Calu3 (cell line): Measurements from ENCODE around the gene ARHGAP15. TPM values are rescaled to one million over a fixed set of nuclear protein-coding genes. Genes with fewer than 3 reads are reported as not detected.

Experiments used
- BruUV-seq: library from RNA; stranded (reverse); fragments of 400-500 nt; replicated peaks from 2 replicates; lab custom pipeline; 2021; lab: Mats Ljungman, UMichigan
- CTCF ChIA-PET: fragments of 300-600 bp; sonication (Branson Sonifier 250); formaldehyde crosslinking; loops from one replicate; lab custom pipeline; 2022; ENCODE audit warnings: antibody characterized with exemption; lab: Charles Lee
- DNase-seq: peaks from one replicate; pipeline ENCODE4 v3.0.0; 2022
- H3K27ac Mint-ChIP-seq: one replicate; pipeline ENCODE4 v1.8.0; 2022; ENCODE audit warnings: mixed read lengths; ENCODE audit not compliant: unreplicated experiment
- H3K27me3 Mint-ChIP-seq: one replicate; pipeline ENCODE4 v1.8.0; 2022; ENCODE audit warnings: mixed read lengths; ENCODE audit not compliant: unreplicated experiment
- H3K36me3 Mint-ChIP-seq: one replicate; pipeline ENCODE4 v1.8.0; 2022; ENCODE audit warnings: mild to moderate bottlenecking, moderate library complexity, mixed read lengths; ENCODE audit not compliant: insufficient read depth, unreplicated experiment
- H3K4me1 Mint-ChIP-seq: one replicate; pipeline ENCODE4 v1.8.0; 2022; ENCODE audit warnings: mild to moderate bottlenecking, low read depth, mixed read lengths; ENCODE audit not compliant: unreplicated experiment
- H3K4me3 Mint-ChIP-seq: one replicate; pipeline ENCODE4 v1.8.0; 2022; ENCODE audit warnings: mild to moderate bottlenecking, low read depth, moderate library complexity, mixed read lengths; ENCODE audit not compliant: unreplicated experiment
- H3K9me3 Mint-ChIP-seq: one replicate; pipeline ENCODE4 v1.8.0; 2022; ENCODE audit warnings: low read depth, mixed read lengths; ENCODE audit not compliant: unreplicated experiment
- intact Hi-C: fragments of 100-400 bp; cut with micrococcal nuclease; formaldehyde crosslinking; loops from one replicate; pipeline ENCODE4 v1.10.0; 2022; ENCODE audit not compliant: unreplicated experiment
- total RNA-seq: library from RNA; stranded (reverse); gene quantifications from 2 replicates; pipeline ENCODE4 v1.2.3, GENCODE V29; 2022
- TF ChIP-seq, protein P1 (sequence below): fragments of 200-600 bp; IDR thresholded peaks from one replicate; pipeline ENCODE4 v1.8.0; 2022; ENCODE audit warnings: antibody characterized with exemption; ENCODE audit not compliant: unreplicated experiment

The ARHGAP15 gene
- total RNA-seq, 1 experiment from 2014 or later = not detected

DNA sequence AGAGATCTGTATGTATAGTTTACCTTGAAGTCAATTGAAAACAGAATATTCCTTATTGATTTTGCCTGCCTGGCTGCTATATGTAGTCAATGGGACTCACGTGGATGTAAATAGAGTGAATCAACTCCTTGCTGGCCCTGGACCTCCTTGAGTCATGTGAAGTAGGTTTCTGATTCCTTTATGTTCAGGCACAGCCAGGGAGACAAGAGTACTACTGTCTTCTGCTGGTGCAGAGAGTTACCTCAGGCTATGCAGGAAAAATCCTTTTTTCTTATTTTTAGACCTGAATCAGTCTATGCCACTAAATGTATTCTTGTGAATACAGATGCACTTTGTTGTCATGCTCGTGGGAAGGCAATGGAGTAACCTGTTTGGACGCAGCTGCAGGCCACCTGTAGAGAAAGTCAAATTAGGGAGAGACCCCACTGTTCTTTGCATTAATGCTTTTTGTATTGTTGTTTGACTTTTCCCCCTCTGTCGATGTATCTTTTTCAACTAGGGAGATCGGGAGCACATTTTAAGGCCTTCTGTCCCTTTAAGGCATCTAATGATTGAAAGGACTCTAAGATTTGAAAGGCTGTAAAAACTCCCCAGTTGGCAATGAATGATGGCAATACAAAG lies 473.9 kb downstream of the ARHGAP15 start:
- no peak for DNase-seq
- no peak overlapping the region for H3K27ac Mint-ChIP-seq
- BruUV-seq = no TSS peak
- TF ChIP-seq, protein P1, sequence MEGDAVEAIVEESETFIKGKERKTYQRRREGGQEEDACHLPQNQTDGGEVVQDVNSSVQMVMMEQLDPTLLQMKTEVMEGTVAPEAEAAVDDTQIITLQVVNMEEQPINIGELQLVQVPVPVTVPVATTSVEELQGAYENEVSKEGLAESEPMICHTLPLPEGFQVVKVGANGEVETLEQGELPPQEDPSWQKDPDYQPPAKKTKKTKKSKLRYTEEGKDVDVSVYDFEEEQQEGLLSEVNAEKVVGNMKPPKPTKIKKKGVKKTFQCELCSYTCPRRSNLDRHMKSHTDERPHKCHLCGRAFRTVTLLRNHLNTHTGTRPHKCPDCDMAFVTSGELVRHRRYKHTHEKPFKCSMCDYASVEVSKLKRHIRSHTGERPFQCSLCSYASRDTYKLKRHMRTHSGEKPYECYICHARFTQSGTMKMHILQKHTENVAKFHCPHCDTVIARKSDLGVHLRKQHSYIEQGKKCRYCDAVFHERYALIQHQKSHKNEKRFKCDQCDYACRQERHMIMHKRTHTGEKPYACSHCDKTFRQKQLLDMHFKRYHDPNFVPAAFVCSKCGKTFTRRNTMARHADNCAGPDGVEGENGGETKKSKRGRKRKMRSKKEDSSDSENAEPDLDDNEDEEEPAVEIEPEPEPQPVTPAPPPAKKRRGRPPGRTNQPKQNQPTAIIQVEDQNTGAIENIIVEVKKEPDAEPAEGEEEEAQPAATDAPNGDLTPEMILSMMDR = no peak
- CTCF ChIA-PET = no interaction called here
- no peaks in the 10 kb centered on the region for H3K9me3 Mint-ChIP-seq
- no peaks in the 10 kb centered on the region for H3K36me3 Mint-ChIP-seq
- H3K4me3 Mint-ChIP-seq = no peak overlapping the region
- intact Hi-C loops = no loop called here
- H3K4me1 Mint-ChIP-seq = no peaks in the 10 kb centered on the region
- H3K27me3 Mint-ChIP-seq = no peaks in the 10 kb centered on the region

DNA sequence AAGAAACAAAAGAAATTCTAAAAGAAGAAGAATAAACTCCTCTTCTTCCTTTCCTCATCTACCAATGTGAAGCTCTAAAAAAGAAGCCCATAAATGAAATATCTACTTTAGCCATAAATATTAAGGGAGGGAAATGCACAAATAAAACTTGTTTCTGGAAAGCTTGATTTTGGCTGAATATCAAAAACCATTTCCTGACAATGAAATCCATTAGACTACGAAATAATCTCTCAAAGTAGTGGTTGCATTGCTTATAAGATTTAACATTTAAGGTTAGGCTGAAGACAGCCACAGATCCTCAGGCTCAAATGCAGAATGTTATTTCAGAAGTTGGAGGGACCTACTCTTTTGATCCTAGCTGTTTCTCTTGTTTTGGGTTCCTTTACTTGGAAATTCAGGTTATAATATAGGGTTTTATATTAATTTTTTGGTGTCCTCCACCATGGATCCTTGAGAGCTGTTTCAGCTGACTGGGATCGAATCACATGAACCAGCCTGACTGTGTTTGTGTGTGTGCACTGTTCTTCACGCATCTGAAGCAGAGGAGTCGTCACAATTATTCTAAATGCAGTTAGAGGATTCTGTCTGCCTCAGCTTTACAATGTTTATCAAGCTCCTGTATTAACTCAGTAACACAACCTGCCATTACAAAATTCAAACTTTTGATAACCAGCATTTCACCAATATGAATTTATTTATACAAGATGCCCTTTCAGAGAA lies 474.8 kb downstream of the ARHGAP15 start:
- BruUV-seq = no TSS peak
- Mint-ChIP-seq H3K4me1 (no peaks in the 10 kb centered on the region), H3K27ac (no peak overlapping the region), H3K9me3 (no peaks in the 10 kb centered on the region), H3K36me3 (no peaks in the 10 kb centered on the region), H3K4me3 (no peak overlapping the region), H3K27me3 (no peaks in the 10 kb centered on the region)
- no peak for DNase-seq
- TF ChIP-seq, protein P1 = no peak
- CTCF ChIA-PET = no interaction called here
- intact Hi-C loops = no loop called here

DNA sequence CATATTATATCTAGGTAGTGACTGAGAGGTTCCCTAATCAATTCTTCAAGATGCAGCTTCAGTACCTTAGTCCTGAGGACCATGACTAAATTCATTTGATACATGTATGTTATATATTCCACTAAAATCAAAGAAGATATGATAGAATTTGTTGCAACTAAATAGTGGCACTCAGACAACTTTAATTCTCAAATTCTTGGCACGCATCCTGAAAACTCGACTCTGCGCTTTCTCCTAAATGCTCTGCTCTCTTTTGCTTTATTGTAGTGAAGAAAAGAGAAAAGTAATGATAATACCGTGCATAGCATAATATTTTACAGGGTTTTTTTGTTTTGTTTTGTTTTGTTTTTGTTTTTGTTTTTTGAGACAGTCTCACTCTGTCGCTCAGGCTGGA lies 475.3 kb downstream of the ARHGAP15 start:
- no peaks in the 10 kb centered on the region for H3K9me3 Mint-ChIP-seq
- TF ChIP-seq, protein P1 = no peak
- CTCF ChIA-PET = no interaction called here
- no peak for DNase-seq
- H3K4me3 Mint-ChIP-seq = no peak overlapping the region
- no peaks in the 10 kb centered on the region for H3K27me3 Mint-ChIP-seq
- intact Hi-C loops = no loop called here
- H3K4me1 Mint-ChIP-seq = no peaks in the 10 kb centered on the region
- no TSS peak for BruUV-seq
- no peaks in the 10 kb centered on the region for H3K36me3 Mint-ChIP-seq
- no peak overlapping the region for H3K27ac Mint-ChIP-seq

DNA sequence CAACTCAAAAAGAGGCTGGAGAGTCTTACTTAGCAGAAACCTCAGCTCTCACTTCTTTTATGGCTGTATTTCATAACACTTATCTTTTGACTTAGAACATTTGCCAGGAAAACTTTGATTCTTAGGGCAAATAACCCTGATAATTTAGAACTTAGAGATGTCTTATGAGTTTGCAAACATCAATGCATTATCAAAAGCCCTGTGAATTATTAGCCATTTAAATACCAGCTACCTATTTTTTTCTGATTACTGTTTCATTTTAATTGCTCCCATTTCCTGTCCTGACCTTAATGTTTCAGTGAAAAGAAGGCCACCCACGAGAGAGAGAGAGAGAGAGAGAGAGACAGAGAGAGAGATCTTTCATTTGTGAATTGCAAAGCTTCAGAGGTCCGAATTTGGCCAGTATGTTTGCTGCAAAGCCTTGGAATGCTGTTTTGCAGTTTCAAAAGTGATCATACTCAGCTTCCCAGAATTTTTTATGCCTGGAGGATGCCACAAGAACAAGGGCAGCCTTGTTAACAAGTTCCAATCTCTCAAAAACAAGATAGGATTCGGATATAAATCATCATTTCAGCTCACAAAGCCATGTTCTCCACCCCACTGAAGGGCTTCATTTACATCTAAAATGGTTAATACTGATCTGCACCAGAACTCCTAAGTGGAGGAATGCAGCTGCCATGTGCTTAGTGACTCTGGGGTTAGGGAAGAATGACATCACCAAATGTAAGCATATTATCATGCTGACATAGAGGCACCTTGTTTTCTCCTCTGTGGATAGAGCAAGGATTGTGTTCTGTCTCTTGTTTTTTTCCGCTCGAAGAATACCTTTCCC lies 478.2 kb downstream of the ARHGAP15 start:
- Mint-ChIP-seq H3K4me3 (no peak overlapping the region), H3K4me1 (no peaks in the 10 kb centered on the region), H3K36me3 (no peaks in the 10 kb centered on the region), H3K27ac (no peak overlapping the region), H3K27me3 (no peaks in the 10 kb centered on the region), H3K9me3 (no peaks in the 10 kb centered on the region)
- no TSS peak for BruUV-seq
- CTCF ChIA-PET = no interaction called here
- TF ChIP-seq, protein P1 = no peak
- intact Hi-C loops = no loop called here
- DNase-seq = no peak
